T-helper 2 cell treated with Interferon-gamma antibody and Interleukin-4, amounts not matched to agents 100 ng/mL and 5 ng/mL, for 36 hours (primary cell): ENCODE results near the gene KLHL7. TPM values are rescaled to one million over a fixed set of nuclear protein-coding genes. Genes with fewer than 3 reads are reported as not detected.
"Not testable (repeated sequence)": the region's sequence is repeated elsewhere in the genome, so short reads cannot be mapped to it uniquely, and the experiment has no call there.

Experiments
- intact Hi-C: fragments of 100-400 bp; cut with micrococcal nuclease; formaldehyde crosslinking; loops from one replicate; pipeline ENCODE4 v1.15.1; 2023
- total RNA-seq: library from RNA; stranded (reverse); gene quantifications from 2 replicates; pipeline ENCODE4 v1.2.3, GENCODE V29; 2022

Gene KLHL7
- total RNA-seq, 1 donor from 2014 or later, result 12.5 TPM

GRCh38 chr7:23106823-23107663 is 1.5 kb downstream of the KLHL7 start:
- intact Hi-C loops, result loop anchor here (5.0 to 10.0 kb wide), 2 partner anchors 365 to 428 kb away; partner anchors contain the start of genes IGF2BP3 and TRA2A

DNA sequence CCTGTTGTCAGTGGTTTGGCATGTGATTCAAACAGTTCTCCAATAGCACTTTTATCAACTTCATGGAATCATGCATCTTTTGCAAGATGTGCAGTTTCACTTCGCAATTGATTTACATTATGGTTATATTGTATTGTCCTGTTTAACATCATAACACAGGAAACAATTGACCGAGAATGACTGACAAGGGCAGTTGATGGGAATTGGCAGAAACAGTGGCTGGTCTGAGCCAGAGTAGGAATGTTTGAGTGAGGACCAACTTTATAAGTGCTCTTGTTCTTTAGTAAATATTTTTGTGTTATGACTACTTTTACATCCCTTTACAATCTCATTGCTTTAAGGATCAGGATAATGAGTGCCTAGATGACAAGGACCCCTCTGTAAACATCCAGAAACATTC is 2.2 kb downstream of the KLHL7 start:
- intact Hi-C loops, result loop anchor here (5.0 to 10.0 kb wide), 2 partner anchors 365 to 427 kb away; partner anchors contain the start of genes IGF2BP3 and TRA2A

- intact Hi-C loops, result loop anchor here (5.0 to 10.0 kb wide), 2 partner anchors 363 to 426 kb away; partner anchors contain the start of genes IGF2BP3 and TRA2A
Observed at GRCh38 chr7:23108995-23109394, 3.4 kb downstream of the KLHL7 start.

DNA sequence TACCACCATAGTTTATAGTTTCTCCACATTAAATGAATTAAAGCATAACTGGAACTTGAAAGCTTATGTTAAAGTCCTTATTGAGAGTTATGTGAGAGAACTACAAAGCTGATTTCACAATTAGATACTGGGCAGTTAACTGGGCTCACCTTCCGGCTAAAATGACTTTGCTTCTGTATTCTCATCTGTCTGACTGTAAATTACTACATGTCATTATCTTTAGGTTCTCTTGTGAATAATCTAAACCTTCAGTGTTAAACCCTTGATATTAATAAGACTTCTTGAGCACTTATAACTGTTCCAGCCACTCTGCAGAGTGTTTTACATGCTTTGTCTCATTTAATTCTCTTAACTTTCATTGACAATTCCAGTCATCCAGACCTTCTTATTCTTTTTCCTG is 3.9 kb downstream of the KLHL7 start:
- intact Hi-C loops, result loop anchor here (5.0 to 10.0 kb wide), 2 partner anchors 363 to 425 kb away; partner anchors contain the start of genes IGF2BP3 and TRA2A

GRCh38 chr7:23114896-23115295 is 9.3 kb downstream of the KLHL7 start:
- intact Hi-C loops, result no loop called here

DNA sequence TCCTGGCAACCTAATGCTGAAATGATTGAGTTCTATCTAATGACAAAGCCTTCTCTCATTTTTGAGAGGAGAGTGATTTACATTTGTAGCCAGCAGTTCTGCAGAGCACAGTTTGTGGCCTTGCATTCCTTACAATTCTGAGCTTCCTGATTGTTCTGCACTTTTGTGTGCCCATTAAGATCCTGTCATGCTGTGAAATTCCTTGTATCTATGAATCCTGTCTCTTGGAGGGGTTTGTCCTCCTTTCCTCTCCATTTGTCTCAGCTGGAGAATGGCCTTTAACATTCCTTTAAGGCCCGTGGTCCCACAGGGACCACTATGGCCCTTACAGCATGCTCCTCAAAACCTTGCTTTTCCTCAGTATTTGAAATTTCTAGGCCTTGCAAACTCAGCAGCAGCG is 10.4 kb downstream of the KLHL7 start:
- intact Hi-C loops, result no loop called here

DNA sequence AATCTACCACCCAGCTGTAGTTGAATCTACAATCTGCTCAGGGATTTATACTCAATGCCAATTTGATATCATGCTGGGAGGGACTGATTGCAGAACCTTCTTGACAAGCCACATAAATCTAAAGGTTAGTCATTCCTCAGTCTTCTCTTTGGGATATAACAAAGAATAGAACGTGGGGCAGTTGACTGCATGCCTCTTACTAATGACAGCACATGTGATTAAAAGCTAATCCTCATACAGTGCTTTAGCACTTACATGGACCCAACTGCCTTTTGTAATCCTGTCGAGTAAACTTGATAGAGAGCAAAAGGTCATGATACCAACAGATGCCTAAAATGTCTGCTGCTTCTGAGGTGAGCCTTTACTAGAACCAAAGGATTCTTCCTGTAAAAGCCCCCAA is 12.3 kb downstream of the KLHL7 start:
- intact Hi-C loops, result no loop called here

DNA sequence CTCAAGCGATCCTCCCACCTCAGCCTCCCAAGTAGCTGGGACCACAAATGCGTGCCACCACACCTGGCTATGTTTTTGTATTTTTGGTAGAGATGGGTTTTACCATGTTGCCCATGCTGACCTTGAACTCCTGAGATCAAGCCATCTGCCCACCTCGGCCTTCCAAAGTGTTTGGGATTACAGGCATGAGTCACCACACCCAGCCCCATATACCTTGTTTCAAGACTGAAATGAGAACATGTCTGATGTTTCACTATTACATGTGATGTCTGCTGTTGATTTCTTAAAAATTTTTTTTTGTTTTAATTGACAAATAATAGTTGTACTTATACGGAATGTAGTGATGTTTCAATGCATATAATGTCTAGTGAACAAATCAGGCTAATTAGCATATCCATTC is 14.5 kb downstream of the KLHL7 start:
- intact Hi-C loops, result no loop called here

DNA sequence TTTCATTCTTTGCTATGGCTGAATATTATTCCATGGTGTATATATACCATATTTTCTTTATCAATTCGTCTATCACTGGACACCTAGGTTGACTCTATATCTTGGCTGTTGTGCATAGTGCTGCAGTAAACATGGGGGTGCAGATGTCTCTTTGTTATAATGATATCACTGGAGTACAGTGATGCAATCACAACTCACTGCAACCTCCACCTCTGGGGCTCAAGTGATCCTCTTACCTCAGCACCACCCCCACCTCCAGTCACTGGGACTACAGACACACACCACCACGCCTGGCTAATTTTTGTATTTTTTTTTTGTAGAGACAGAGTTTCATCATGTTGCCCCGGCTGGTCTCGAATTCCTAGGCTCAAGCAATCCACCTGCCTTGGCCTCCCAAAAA is 15.6 kb downstream of the KLHL7 start:
- intact Hi-C loops, result no loop called here

- intact Hi-C loops, result no loop called here
Observed at GRCh38 chr7:23123007-23123406, 17.4 kb downstream of the KLHL7 start.

DNA sequence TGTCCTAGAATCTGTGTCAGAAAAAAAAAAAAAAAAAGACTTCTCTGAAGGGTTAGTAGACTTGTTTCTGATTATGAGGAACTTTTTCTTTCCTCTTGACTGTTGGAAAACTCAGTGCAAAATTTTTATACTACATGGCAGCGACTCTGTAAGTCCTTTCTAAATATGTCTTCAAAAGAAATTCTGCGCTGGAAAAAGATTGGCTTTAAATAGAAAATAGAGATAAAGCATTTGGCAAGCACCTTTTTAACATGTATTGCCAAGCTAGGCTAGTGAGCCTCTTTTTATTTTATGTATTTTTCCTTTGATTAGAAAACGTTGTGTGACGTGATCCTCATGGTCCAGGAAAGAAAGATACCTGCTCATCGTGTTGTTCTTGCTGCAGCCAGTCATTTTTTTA is 17.9 kb downstream of the KLHL7 start:
- intact Hi-C loops, result no loop called here

DNA sequence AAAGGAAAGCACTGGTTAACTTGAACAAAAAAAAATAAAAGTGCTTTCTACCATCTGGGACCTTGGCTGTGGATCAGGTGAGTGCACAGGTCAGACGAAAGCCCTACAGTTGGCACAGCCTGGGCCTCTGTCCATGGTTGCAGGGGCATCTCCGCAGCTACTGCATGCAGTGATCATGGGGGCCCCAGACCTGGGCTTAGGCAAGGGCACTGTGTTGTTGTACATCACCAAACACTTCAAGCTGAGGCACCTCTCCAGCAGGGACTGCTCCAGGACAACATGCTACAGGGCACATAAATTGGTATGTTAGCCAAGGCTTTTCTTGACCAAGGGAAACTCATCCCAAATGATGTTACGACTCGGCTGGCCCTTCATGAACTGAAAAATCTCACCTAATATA is 23.5 kb downstream of the KLHL7 start:
- intact Hi-C loops, result no loop called here

- intact Hi-C loops, result not testable (repeated sequence)
Observed at GRCh38 chr7:23131799-23132198, 26.2 kb downstream of the KLHL7 start.

- intact Hi-C loops, result no loop called here
Observed at GRCh38 chr7:23133797-23134196, 28.2 kb downstream of the KLHL7 start.

DNA sequence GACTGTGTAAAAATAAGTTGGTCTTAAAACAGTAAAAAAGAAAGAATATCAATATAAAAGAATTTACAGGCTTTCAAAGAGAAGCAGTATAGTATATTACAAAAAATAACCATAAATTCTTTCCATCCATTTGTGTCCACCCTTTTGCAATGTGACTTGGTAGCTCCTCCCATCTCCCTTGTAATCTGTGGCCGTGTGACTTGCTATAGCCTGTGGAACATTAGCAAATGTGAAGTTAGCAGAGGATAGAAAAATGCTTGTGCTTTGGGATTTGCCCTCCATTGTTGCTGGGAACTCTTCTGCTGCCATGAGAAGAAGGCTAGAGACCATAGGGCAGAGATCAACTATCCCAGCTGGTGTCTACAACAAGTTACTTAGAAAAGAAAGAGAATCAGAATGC is 30.2 kb downstream of the KLHL7 start:
- intact Hi-C loops, result no loop called here

GRCh38 chr7:23136216-23136615 is 30.6 kb downstream of the KLHL7 start:
- intact Hi-C loops, result no loop called here

GRCh38 chr7:23157679-23158078 is 52.1 kb downstream of the KLHL7 start:
- intact Hi-C loops, result no loop called here

DNA sequence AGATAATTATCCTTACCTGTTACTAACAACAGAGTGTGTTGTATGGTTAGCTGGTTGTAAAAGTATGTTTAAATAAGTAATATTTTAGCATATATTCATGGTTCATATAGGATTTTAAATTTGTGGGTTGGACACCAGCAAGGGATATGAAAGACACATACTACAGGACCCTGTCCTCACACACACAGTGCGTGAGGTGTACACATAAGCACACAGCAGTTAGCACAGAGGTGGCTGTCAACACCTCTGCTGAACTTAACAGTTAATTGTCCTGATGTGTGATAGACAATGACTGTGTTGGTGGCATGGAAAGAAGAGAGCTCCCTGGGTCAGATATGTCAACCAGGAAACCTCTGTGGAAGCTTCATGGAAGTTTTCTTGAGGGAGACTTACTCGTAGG is 53.0 kb downstream of the KLHL7 start:
- intact Hi-C loops, result no loop called here

GRCh38 chr7:23161482-23161881 is 55.9 kb downstream of the KLHL7 start:
- intact Hi-C loops, result no loop called here

- intact Hi-C loops, result no loop called here
Observed at GRCh38 chr7:23164846-23165245, 59.3 kb downstream of the KLHL7 start.

GRCh38 chr7:23165316-23165715 is 59.7 kb downstream of the KLHL7 start:
- intact Hi-C loops, result no loop called here

GRCh38 chr7:23167691-23168090 is 62.1 kb downstream of the KLHL7 start:
- intact Hi-C loops, result no loop called here
